HG03045 (cell line): ENCODE results near the gene ESRRA.

Experiments
- ATAC-seq: cut with Tn5 transposase; IDR thresholded peaks from one replicate; pipeline ENCODE4 v1.9.1; 2021; ENCODE audit warnings: mild to moderate bottlenecking, moderate library complexity; ENCODE audit not compliant: unreplicated experiment

The ESRRA gene

DNA sequence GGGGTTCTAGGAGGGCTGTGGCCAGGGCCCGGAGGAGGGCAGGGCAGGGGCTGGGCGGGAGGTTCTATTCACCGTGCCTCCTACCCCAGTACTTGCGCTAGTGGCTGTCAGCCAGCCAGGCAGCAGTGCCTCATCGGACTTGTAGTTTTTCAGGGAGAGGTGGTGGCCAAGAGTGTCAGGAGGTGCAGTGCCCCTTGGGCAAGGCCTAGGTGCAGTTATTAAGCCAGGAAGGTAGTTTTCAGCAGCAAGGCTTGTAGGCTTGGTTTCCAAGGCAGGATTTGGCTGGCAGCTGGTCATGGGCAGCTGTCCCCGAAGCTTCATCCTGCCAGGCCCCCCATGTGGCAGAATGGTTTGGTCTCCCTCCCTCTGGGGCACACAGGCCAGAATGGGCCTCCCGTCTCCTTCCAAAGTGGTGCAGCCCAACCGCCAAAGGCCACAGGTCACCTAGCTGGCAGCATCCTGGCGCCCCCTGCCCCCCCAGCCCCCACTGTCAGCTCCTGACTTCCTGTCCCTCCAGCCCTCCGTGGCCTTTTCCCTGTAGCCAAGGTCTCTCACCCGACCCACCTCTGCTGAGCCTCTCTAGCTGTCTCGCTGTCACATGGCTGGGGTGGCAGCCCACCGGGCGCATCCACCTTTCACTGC lies 43.2 kb downstream of the ESRRA start:
- ATAC-seq: no peak

GRCh38 chr11:64349025-64349387 lies 43.7 kb downstream of the ESRRA start:
- ATAC-seq: no peak

- no peak for ATAC-seq
Measured at GRCh38 chr11:64349404-64349803, 44.1 kb downstream of the ESRRA start.

- ATAC-seq: no peak
Measured at GRCh38 chr11:64351136-64351631, 45.9 kb downstream of the ESRRA start.

DNA sequence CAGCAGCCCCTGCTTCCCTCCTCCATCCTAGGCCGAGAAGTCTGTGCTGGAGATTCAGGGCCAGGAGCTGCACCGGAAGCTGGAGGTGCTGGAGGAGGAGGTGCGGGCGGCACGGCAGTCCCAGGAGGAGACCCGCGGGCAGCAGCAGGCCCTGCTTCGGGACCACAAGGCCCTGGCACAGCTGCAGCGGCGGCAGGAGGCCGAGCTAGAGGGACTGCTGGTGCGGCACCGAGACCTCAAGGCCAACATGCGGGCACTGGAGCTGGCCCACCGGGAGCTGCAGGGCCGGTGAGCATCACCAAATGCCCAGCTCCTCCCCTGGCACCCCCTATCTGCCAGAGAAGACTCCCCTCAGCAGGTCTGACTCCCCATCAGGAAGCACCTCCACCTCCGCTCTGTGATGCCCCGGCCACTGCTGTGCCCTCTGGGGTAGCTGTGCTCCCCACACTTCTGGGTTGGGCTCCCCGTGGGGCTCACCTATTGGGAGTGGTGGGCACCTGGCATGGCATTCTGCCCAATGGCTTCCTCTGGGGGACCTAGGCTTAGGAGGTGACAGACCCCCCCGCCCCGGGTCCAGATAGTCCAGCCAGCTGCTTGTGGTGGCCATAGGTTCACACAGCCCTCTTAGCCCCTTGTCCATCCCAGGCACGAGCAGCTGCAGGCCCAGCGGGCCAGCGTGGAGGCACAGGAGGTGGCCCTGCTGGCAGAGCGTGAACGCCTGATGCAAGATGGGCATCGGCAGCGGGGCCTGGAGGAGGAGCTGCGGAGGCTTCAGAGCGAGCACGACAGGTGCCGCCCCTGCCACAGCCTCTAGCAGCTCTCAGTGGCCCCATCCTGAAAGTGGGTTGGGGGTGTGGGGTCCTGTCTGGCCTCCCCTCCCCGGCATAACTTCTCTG lies 47.0 kb downstream of the ESRRA start:
- no peak for ATAC-seq

- no peak for ATAC-seq
Measured at GRCh38 chr11:64352995-64353714, 47.8 kb downstream of the ESRRA start.

DNA sequence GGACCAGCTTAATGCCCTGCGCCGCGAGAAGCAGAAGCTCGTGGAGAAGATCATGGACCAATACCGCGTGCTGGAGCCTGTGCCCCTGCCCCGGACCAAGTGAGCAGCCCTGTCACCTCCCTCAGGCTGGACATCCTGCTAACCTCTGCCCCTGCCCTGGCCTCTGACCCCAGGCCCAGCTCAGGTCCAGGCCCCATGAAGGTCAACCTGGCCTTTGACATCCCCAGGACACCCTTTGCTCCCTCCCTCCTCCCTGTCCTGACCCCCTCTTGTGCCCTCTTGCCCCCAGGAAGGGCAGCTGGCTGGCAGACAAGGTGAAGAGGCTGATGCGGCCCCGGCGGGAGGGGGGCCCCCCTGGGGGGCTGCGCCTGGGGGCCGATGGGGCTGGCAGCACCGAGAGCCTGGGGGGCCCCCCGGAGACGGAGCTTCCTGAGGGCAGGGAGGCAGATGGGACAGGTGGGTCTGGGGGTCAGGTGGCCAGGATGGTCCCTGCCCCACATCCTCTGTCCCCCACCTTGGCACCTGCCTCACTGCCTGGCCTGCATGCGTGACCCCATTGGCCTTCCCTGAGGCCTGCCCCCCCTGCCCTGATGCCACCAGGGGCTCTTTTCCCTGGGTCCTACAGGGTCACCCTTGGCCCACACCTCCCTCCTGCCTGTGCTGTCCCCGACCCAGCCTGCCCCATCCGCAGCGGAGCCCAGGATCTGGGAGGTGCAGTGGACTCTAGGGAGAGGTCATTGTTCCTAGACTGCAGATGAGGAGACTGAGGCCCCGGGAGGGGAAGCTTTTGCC lies 48.6 kb downstream of the ESRRA start:
- ATAC-seq: no peak

- ATAC-seq: no peak
Measured at GRCh38 chr11:64355078-64355940, 50.0 kb downstream of the ESRRA start.

DNA sequence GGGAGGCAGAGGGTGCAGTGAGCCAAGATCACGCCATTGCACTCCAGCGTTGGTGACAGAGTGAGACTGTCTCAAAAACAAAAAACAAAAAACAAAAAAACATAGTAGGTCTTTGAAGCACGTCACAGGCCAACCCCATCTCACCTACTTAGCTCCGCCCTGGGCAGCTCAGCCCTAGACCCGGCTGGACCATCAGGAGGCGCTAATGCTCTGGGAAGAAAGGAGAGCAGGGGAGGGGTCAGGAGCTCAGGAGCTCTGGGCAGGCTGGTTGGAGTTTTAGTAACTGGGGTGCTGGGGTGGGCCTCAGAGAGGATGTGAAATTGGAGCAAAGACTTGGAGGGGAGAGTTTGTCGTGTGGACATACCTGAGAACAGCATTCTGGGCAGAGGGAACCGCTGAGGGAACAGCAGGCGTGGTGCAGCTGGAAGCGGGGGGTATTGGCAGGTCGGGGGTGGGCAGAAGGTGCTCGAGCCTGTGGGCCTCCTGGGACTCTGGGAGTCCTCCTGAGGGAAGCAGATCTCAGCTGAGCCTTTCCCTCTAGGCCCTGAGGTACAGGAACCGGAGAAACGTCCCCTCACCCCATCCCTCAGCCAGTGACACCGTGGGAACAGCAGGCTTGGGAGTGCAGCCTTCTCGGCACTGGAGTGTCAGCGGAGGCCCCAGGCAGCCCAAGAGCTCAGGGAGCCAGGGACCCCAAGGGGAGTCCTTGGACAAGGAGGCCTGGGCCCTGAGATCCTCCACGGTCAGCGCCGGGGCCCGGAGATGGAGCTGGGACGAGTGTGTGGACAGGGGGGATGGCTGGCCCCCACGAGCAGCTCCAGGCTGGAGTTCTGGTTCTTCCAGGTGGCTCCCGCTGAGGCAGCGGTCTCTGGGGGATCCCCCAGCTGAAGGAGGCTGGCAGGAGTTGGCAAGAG lies 51.4 kb downstream of the ESRRA start:
- ATAC-seq: no peak

DNA sequence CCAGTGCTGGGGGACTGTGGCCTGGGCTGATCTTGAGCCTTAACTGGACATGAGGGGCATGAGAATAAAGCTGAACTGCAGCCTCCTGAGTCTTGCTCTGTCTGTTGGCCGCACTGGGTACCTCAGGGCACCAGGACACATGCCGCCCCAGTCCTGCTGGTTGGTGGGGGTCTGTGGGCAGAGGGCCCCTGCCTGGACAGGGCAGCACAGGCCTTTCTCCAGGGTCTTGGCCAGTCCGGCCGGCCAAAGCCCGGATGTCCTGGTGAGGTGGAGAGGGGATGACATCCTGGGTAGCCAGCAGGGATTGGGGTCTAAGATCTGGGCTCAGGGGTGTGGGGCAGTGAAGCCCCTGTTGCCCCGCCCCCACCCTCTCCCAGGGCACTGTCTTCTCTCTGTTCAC lies 52.1 kb downstream of the ESRRA start:
- ATAC-seq: no peak

- ATAC-seq: no peak
Measured at GRCh38 chr11:64357904-64358535, 52.7 kb downstream of the ESRRA start.

DNA sequence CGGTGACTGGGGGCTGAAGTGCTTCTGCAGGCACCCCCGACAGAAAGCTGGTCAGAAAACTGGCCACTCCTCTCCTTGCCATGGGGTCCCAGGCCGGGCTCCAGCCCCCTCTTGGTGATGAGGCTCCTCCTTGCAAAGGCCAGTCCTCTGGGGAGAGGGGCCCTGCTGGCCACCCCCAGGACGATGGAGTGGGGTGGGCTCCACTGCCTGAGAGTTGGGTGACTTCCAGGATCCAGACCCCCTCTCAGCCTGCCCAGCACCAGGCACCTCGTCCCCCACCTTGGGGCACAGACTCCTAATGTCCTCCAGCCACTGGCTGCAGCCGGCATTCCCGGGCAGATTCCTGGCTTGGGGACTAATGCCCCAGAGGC lies 53.2 kb downstream of the ESRRA start:
- no peak for ATAC-seq

- ATAC-seq: peak; percentile 47
Measured at GRCh38 chr11:64358907-64359711, 53.8 kb downstream of the ESRRA start, which contains the start of gene RPS6KA4. Gene RPS6KA4 (plus strand): TSS chr11:64359162. CDS start chr11:64359236, 74 bp downstream.

GRCh38 chr11:64359712-64360445 lies 54.6 kb downstream of the ESRRA start:
- ATAC-seq: no peak

- no peak for ATAC-seq
Measured at GRCh38 chr11:64360448-64360921, 55.2 kb downstream of the ESRRA start.

- no peak for ATAC-seq
Measured at GRCh38 chr11:64361659-64362058, 56.3 kb downstream of the ESRRA start.

DNA sequence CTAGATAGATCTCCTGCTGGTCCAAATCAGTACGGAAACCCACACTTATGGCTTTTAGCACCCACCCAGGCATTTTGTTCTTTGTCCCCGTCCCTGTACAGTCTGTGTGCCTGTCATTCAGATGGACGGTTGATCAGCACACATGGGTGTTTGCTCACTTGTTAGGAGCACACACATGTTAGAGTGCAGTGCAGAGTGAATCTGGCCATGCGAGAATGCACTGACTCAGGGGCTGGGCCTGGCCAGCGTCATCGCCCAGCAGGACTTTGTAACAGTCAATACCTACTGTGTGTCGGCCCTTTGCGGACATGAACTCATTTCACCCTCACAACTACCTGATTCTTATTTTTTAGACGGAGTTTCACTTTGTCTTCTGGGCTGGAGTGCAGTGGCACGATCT lies 57.0 kb downstream of the ESRRA start:
- no peak for ATAC-seq
